Measurements from ENCODE around the gene SLC25A45.
"Not testable (repeated sequence)": the region's sequence is repeated elsewhere in the genome, so short reads cannot be mapped to it uniquely, and the experiment has no call there.

The SLC25A45 gene

DNA sequence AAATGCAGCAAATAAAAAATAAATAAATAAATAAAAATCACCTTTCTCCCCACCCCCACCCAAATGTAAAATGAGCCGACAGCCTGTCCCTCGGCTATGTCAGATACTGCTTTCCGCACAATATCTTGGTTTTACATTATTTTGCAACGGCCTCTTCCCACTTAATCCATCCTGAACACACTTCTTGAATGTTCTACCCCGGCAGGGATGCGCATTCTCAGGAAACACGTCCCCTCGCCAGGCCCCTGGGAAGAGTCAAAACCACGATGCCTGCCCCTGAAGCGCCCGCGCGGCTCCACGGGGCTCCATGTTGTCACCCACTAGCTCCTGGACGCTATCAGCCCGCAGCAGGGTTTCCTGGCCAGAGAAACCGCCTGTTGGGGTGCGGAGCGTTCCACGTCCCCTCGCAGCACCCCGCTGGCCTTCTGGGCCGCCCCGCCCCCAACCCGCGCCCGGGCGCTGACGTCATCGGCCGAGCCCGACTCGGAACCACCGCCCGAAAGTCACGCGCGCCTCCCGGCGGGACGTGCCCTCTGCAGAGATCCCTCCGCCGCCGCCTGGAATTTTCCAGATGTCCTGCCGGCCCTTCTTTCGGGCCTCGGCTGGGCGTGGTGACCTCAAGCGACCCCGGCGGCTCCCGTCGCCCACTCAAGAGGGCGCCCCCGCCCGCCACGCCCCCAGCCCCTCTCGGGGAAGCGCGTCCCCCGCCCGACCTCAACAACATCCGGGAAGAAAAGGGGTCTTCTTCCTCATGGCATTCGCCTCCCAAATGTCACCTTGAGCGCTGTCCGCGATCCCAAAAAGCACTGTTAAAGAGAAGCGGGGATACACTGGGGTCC, 39.6 kb upstream of the SLC25A45 start:
- DNase-seq (ENCODE audit: low spot score): peak; percentile 95

DNA sequence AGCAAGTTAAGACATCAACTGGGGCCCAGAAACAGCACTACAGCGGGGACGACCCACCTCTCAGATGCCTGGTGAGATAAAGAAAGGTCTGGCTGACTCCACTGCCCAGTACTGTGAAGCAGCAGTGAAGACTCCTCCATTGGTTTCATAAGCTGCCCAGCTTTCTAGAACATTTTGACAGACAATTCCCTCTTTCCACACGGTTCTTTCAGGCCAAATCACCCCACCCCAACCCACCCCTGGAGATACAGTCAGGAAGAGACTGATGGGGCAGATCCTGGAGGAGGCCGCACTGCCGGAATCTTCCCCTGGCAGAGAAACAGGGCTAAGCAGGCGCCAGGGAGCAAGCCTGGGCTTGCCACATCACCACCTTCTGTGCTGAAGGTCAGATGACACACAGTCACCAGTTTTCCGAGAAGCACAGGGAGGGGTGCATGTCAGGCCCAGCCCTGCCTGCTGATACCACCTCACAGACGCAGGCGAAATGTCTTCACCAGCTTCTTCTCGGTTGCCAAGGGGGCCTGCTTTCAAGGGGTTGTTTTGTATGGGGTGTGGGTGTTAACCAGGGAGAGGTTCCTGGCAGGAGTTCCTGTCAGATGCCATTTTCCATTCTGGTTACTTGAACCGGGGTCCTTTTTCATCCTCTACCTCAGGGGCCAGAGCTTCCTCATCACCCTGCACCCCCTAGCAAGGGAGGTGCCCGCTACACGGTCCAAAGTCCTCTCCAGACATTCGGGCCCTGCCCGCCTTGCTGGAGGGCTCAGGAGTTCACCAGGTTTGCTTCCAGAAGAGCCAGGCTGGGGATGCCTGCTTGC, 38.7 kb upstream of the SLC25A45 start:
- peak; percentile 93 for DNase-seq (ENCODE audit: low spot score)

DNA sequence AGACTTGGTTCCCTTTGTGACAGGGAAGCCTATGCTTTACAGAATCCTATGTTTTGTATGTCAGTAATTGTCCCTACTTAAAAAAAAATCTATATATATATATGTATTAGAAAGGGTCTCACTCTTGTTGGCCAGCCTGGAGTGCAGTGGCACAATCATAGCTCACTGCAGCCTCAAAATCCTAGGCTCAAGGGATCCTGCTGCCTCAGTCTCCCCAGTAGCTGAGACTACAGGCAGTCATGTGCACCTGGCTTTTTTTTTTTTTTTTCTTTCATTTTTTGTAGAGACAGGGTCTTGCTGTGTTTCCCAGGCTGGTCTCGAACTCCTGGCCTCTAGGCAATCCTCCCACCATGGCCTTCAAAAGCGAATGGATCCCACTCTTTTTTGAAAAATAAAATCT, 38.1 kb upstream of the SLC25A45 start:
- no peak for DNase-seq (ENCODE audit: low spot score)

DNA sequence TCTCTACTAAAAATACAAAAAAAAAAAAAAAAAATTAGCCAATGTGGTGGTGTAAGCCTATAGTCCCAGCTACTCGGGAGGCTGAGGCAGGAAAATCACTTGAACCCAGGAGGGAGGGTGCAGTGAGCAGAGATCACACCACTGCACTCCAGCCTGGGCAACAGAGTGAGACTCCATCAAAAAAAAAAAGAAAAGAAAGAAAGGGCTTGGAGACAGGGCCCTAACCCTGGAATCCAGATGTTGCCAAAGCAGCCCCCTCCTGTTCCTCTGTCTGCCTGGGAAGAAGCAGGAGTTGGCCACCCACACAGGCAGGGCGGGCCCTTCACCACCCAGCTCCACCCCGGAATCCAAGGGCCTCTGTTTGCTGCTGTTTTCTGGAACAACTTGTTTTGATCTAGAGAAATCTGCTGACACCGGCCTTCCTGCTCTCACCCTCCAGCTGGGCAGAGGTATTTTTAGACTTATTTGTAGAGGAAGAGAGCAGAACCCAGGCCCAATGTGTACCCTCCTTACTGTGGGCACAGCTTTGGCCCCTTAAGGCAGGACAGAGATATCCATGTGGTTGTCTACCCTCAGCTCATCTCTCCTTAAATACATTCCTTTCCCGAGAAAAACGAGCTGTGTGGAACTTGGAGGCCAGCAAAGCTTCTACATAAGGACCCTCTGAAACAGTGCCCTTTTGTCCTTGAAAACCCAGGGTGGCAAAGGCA, 37.5 kb upstream of the SLC25A45 start:
- peak; percentile 94 for DNase-seq (ENCODE audit: low spot score)

DNA sequence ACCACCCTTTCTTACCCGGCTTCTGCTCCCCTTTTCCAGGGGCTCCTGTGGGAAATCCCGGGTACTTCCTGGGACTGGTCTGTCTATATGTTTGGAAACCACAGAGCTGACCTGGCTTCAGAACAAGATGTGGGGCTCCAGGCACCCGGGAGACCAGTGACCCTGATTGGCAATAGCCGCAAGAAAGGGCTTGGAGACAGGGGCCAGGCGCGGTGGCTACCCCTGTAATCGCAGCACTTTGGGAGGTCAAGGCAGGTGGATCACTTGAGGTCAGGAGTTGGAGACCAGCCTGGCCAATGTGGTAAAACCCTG, 37.0 kb upstream of the SLC25A45 start:
- no peak for DNase-seq (ENCODE audit: low spot score)

DNA sequence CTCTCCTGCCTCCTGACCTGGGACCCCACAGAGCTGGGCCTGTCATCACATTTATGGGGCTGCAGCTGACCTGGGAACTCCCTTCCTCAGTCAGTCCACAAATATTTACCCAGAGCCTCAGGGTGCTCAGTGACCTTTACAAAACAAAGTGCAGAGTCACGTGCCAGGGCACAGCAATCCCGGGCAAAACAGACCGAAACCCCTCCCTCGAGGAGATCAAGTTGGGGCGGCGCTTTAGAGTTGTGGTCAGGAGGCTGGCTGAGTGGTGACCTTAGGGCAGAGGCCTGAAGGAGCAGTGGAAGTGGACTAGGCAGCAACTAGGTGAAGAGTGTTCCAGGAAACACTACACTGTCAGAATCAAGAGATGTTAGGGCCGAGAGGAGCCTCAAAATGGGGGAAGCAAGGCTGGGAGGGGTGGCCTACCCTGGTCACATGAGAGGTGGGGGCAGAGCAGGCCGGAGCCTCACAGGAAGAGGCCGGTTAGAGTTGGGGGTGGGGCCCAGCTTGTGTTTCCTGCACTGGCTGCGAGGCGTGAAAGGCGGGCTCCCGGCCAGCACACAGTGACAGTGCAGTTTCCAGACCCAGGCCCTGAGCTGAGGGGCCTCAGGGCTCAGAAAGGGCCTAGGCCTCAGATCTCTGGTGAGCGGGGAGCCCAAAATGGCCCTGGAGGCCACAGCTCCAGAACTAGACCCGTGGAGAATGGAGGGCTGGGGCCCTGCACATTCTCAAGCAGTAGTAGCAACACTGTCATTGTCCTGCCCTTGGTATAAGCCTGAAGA, 36.4 kb upstream of the SLC25A45 start:
- DNase-seq (ENCODE audit: low spot score): peak; percentile 94

DNA sequence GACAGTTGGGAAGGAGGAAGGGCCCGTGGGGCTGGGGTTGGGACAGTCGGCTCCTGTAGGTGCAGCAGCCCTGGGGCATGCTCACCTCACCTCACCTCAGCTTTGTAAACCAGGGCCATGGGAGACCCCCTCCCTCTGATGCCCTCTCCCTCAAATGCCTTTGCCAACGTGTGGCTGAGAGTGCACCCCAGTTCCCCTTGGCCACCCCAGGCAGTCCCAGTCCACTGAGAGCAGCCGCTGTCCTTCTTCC, 35.9 kb upstream of the SLC25A45 start:
- DNase-seq (ENCODE audit: low spot score): no peak

DNA sequence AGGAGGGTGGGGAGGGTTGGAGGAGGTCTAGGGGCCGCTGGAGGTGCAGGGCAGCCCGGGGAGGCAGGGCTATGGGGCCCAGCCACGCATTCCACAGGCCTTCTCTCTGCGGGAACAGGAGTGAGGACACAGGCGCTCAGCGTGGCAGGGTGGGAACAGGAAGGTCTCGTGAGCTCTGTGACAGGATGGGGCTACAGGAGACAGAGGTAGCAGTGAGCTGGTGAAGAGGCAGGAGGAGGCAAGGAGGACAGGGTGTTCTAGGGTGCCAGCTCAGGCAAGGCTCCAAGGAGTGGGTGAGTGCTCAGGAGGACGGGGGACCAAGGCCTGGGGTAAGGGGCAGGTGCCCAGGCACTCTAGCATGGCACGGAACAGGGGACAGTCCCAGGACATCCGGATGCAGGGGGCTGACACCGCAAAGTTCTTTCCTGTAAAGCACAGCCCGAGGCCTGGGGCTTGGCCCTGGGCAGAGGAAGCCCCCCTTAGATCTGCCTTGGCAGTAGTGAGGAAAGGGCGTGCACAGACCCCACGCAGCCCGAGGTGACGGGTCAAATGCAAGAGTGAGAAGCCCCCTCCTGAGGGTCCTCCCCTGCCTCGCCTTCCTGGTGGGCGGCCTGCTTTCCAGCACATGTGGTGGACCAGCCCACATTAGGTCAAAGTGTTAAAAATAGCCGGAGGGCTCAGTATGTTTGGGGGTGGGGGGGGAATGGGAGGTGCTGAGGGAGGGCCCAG, 35.4 kb upstream of the SLC25A45 start:
- DNase-seq (ENCODE audit: low spot score): no peak

DNA sequence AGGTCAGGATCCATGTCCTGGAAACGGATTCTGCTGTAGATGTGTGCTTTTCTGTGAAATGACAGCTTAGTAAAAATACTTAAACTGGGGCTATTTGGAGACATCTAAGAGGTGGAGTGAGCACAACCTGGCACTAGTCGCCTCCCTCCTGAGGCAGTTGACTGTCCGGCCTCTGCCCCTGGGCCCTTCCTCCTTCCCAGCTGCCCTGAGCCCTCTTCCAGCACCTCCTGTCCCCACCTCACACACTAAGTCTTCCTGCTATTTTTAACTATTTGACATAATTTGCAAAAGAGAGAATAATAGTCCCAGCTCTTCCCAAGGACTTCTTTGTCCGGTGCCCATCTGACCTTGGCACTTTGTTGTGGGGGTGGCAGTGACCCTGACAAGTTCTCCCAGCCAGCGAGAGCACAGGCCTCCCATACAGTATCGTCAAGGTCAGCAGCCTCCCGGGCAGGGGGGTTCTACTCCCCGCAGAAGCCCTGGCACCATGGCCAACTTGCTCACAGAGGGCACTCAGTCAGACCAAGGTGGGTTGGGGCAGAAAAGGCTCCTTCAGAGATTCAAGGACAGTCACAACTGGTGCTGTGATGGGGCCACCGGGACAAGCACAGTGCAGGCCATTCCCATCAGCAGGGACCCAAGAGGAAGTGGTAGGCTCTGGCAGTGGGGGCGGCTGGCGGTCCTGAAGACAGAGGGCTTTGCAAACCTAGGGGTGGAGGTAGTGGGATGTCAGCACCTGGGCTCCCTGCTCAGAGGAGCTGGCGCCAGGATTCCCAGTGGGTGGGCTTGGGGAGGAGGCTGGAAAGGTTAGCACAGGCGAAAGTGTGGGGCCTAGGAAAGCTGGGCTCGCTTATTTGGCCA, 34.6 kb upstream of the SLC25A45 start:
- no peak for DNase-seq (ENCODE audit: low spot score)

DNA sequence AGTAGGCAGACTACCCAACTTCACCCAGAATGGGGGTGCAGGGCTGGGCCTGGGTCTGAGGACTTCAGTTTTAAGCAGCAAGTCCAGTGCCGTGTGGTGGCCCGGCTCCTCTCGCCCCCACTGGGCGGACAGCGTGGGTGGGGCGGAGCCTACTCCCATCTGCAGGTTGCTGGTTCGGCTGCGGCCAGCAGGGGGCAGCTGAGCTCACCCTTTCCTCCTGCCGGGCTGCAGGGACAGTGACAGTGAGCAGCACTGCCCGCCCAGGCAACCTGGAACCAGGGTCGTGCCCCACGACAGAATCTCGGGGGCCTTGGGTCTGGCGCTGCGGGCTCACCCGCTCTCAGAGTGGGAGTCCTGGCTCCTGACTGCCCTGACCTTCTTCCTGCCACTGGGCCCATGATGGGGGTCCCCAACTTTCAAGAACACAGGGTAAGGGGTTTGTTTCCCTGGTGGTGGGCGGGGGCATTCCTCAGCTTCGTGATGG, 33.9 kb upstream of the SLC25A45 start:
- peak; percentile 91 for DNase-seq (ENCODE audit: low spot score)

DNA sequence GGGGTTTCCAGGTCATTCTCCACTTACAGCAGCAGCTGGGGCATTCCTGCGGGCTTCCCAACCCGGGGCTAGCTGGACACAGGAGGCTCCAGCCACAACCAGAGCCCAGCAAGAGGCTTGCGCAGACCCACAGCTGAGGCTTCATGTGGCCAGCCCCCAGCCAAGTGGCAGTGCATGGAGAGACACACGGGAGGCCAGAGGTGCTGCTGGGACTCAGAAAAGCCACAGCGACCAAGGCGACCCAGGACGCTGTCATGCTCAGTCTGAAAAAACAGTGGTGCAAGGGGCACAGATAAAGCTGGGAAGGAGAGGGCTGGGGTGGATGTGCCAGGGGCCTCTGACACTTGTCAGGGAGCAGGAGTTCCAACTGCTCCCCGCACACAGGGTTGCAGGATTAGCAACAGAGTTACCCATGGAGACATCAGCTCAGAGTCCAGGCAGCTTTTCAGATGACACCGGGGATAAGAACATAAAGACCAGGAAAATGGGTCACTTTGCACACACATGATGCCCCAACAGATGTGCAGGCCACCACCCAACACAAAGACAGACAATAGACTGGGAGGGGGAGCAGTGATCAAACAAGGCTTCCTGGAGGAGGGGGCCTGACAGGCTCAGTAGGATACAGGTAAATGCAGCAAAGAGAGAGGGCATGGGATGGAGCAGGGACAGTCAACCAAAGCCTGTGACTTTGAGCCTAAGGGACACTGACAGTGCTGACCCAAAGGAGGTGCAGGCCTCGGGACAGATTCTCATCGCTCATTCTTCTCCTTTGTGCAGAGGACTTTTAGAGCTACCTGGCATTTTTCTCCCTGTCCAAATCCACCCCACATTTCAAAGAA, 33.3 kb upstream of the SLC25A45 start:
- DNase-seq (ENCODE audit: low spot score): no peak

DNA sequence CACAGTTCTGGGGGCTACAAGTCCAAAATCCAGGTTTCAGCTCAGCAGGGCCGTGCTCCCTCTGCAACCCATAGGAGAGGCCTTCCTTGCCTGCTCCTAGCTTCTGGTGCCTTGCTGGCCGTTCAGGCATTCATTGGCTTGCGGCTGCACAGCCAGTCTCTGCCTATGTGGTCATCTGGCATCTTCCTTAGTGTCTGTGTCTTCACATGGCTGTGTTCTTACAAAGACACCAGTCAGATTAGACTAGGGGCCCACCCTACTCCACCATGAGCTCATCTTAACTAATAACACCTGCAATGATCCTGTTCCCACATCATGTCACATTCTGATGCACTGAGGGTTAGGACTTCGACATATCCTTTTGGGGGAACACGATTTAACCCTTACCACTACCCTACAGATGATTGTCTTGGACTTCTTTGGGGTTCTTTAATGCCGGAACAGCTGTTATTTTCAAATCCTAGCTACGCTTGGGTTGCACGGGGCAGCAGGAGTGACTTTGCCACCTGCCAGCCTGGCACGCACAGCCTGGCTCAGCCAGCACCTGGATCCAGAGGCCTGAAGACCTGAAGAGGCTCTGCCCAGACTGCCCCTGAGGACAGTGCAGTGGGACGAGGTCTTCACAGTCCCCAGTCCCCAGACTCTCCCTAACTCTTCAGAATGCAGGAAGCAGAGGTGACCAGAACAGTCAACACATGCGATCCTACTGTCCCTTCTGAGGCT, 32.5 kb upstream of the SLC25A45 start:
- peak; percentile 52 for DNase-seq (ENCODE audit: low spot score)

DNA sequence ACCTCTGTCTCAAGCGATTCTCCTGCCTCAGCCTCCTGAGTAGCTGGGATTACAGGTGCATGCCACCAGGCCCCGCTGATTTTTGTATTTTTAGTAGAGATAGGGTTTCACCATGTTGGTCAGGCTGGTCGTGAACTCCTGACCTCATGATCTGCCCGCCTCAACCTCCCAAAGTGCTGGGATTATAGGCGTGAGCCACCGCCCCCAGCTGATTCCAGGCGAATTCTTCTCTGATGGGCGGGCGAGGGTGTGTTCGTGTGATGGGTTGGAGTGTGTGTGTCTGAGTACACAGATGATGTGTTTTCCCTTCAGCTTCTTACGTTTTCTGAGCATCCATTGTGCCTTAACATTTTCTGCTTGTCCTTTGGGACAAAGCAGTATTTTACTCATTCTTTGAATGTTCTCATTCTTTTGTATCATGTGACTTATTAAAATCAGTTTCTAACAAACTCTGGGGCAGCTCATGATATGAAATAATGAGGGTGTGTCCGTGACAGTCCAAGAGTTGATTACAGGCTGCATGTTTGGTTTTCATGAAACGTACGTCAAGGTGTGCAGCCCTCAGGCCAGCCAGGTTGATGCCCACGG, 30.7 kb upstream of the SLC25A45 start:
- DNase-seq (ENCODE audit: low spot score): not testable (repeated sequence)

DNA sequence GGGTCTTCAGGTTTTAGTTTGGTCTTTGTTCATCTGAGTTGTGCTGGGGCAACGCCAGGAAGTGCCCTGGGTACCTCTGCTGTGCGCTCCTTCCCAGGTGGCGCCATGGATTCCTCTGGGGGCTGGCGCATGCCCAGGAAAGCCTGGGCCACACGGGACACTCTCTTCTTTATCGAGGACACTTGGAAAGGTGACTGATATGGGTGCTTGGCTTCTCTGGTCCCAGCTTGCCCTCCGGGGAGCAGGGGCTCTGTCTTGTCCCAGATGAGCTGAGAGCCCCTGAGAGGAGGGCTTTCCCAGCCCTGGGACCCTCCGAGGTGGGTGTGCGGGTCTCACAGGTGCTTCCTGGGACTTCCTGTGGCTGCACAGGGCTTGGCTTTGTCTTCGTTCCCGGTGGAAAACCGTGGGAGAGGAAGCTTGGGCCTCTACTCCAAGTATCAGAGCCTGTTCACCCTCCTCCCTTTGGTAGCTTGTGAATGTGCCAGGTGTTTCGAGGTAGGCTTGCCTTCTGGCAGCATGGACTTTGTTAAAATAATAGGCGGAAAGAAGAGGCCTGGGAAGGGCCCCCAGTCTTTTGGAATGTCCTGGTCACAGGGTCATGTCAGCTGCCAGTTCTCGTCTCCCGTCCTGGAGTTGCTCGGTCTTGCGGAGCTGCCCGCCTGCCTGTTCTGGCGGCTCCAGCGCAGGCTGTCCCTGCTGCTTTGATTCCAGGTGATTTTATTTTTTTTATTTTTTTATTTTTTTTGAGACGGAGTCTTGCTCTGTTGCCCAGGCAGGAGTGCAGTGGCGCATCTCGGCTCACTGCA, 30.0 kb upstream of the SLC25A45 start:
- no peak for DNase-seq (ENCODE audit: low spot score)

DNA sequence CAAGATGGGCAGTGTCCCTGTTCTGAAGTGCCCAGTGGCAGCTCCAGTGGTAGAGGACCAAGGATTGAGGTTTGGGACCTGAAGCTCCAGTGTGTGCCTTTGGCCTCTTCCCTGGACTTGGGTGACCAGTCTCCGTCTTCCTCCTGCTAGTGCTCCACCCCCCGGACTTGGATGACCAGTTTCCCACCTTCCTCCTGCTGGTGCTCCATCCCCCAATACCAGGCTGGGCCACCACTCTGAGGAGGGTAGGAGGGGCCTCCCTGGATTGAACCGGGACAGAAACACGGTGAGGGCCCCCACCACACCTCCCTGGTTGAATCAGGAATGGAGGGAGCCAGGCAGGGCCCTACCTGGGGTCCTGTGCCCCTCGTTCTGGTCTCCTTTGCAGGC, 29.2 kb upstream of the SLC25A45 start:
- no peak for DNase-seq (ENCODE audit: low spot score)

DNA sequence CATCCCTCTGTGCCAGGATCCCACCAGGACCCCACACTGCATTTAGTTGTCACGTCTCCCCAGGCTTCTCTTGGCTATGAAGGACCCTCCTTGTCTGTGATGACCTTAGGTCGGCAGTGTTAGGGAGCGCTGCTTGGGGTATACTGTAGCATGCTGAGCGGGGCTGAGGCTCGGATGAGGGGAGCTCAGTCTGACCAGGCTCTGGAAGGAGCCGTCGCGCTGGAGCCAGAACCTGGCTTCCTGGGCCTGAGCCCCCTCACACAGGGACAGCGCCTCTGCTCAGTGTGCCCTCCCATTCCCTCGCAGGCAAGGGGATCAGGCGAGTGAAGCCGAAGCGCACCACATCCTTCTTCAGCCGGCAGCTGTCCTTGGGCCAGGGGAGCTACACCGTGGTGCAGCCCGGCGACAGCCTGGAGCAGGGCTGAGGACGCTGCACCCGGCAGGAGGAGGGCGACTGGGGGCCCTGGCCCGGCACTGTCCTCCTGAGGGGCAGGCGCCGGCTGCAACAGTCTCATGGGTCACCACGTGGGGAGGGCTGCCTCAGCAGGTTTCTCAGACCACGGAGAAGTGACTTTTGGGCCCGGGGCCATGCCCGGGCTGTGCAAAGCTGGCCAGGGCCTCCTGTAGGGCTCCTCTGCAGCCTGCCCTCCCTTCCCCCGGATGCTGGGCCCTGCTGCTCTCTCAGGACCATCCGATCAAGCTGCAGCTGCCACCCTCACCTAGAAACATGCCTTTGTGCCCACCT, 28.7 kb upstream of the SLC25A45 start:
- DNase-seq (ENCODE audit: low spot score): no peak
